ENCODE data around the gene ATP7B. TPM values are rescaled to one million over a fixed set of nuclear protein-coding genes. Genes with fewer than 3 reads are reported as not detected.

Gene ATP7B
- total RNA-seq, 1 donor from 2014 or later: 6.3 TPM

DNA sequence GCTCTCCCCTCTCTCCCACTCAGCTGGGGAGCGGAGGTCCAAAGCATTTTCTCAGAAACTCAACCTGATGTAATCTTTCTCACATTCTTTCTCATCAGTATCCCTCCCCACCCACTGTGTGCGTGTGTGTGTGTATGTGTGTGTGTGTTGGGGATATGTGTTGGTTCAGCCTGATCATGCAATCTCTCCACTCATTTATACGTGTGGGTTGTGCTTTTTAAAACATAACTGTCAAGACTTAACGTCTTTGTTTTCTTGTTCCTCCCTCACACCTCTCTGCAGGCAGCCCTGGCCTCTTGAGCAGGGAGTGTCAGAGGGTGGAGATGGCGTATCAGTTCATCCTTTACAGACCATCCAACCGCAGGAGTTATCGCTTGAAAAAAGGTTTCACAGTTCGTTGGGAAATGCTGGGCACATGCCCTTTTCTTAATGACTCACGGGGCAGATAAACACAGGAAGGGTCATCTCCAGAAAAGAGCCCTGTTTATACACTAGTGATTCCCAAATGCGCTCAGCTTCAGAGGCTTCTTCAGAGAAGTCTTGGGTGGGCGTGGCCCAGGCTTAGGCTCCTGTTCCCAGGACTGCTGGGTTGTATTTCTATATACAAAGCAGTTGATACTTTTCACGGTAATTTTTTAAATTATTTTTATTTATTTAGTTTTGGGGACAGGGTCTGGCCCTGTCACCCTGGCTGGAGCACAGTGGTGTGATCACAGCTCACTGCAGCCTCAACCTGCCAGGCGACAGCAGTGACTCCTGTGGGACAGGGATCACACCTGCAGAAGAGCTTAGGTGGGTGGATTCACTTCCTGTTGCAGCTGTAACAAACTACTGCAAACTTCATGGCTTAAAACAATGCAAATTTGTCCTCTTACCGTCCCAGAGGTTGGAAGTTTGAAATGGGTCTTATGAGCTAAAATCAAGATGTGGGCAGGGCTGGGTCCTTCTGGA is 89.2 kb downstream of the ATP7B start:
- DNase-seq: no peak
- TF ChIP-seq, protein P1, sequence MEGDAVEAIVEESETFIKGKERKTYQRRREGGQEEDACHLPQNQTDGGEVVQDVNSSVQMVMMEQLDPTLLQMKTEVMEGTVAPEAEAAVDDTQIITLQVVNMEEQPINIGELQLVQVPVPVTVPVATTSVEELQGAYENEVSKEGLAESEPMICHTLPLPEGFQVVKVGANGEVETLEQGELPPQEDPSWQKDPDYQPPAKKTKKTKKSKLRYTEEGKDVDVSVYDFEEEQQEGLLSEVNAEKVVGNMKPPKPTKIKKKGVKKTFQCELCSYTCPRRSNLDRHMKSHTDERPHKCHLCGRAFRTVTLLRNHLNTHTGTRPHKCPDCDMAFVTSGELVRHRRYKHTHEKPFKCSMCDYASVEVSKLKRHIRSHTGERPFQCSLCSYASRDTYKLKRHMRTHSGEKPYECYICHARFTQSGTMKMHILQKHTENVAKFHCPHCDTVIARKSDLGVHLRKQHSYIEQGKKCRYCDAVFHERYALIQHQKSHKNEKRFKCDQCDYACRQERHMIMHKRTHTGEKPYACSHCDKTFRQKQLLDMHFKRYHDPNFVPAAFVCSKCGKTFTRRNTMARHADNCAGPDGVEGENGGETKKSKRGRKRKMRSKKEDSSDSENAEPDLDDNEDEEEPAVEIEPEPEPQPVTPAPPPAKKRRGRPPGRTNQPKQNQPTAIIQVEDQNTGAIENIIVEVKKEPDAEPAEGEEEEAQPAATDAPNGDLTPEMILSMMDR (IDR thresholded peaks at IDR 0.05): no peak
- Histone ChIP-seq H3K9me3 (no peaks in the 10 kb centered on the region), H3K36me3 (no peaks in the 10 kb centered on the region), H3K27ac (no peak overlapping the region), H3K4me3 (no peak overlapping the region), H3K4me1 (no peaks in the 10 kb centered on the region), H3K27me3 (ENCODE audit: low read depth) (no peaks in the 10 kb centered on the region)
- ATAC-seq: no peak
- intact Hi-C loops (cut with DNase I): no loop called here

DNA sequence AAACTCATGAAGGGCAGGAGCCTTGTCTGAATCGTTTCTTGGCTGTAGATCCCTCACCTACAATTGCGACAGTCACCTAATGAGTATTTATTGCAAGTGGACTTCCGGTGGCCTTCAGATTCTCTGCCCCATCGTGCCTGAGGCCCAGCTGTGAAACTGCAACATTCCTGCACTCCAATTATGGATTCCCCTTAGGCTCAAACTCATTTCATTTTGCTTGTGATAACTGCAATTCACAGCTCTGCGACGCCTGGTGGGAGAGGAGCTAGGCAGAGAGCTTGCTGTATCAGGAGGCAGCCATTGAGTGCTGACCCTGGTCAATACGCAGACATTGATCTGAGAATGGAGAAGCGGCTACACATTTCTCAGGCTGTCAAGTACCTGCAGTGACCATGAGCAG is 90.5 kb downstream of the ATP7B start:
- Histone ChIP-seq H3K36me3 (no peaks in the 10 kb centered on the region), H3K9me3 (no peaks in the 10 kb centered on the region), H3K4me1 (no peaks in the 10 kb centered on the region), H3K27me3 (ENCODE audit: low read depth) (no peaks in the 10 kb centered on the region), H3K4me3 (no peak overlapping the region), H3K27ac (no peak overlapping the region)
- DNase-seq: no peak
- intact Hi-C loops (cut with DNase I): no loop called here
- ATAC-seq: no peak
- TF ChIP-seq, protein P1 (IDR thresholded peaks at IDR 0.05): no peak

DNA sequence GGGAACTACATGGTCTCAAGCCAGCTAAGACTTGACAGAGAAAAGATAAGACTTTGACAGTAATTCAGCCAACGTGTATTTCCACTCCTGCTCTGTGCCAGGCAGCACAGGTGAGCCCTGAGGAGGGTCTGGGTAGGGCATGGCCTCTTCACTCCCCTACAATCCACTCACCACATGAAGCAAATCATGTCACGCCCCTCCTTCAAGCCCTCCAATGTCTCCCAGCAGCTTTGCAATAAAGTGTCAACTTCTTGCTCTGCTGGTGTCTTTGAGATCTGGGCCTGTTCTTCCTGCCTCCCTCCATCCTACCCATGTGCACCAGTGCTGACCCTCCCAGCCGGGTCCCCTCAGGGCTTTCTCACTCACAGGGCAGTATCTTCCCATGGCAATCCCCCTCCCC is 91.0 kb downstream of the ATP7B start:
- Histone ChIP-seq H3K9me3 (no peaks in the 10 kb centered on the region), H3K27me3 (ENCODE audit: low read depth) (no peaks in the 10 kb centered on the region), H3K27ac (no peak overlapping the region), H3K36me3 (no peaks in the 10 kb centered on the region), H3K4me1 (no peaks in the 10 kb centered on the region), H3K4me3 (no peak overlapping the region)
- TF ChIP-seq, protein P1 (IDR thresholded peaks at IDR 0.05): no peak
- intact Hi-C loops (cut with DNase I): no loop called here
- no peak for DNase-seq
- no peak for ATAC-seq

DNA sequence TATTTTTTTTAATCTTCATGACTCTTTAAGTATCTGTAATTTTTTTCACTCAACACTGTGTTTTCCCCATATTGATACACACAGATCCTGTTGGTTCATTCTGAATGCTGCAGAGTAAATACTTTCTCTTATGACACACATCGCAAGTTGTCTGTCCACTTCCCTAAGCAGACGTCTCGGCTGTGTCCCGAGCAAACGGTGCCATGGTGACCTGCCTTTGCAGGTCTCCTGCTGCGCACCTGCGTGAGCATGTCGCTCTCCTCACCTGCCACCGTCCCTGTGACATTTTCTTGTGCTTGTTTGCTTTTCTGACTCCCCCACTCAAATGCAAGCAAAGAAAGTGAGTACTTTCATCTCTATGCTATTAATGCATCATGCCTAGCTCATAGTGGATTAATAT is 91.7 kb downstream of the ATP7B start:
- Histone ChIP-seq H3K4me1 (no peaks in the 10 kb centered on the region), H3K4me3 (no peak overlapping the region), H3K9me3 (no peaks in the 10 kb centered on the region), H3K27me3 (ENCODE audit: low read depth) (no peaks in the 10 kb centered on the region), H3K36me3 (no peaks in the 10 kb centered on the region), H3K27ac (no peak overlapping the region)
- TF ChIP-seq, protein P1 (IDR thresholded peaks at IDR 0.05): no peak
- ATAC-seq: no peak
- intact Hi-C loops (cut with DNase I): no loop called here
- DNase-seq: no peak

DNA sequence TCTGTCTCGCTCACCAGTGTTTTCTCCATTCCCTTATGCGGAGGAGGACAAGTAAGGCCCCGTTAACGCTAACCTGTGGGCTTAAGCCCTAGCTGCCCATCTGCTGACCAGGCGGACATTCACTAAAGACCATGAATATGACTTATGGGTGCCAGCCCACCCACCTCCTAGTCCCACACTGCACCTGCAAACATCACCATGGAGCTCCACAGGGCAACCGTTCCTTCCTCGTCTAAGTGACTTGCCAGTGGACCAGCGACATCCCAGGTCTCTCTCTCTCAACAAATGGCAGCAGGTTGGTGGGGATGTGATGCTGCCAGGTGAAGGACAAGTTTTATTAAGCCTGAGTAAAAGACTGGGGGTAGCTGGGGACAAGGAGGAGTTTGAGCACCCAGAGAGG is 94.3 kb downstream of the ATP7B start:
- ATAC-seq (no peak), DNase-seq (no peak)
- Histone ChIP-seq H3K36me3 (no peaks in the 10 kb centered on the region), H3K9me3 (no peaks in the 10 kb centered on the region), H3K27me3 (ENCODE audit: low read depth) (no peaks in the 10 kb centered on the region), H3K4me3 (no peak overlapping the region), H3K4me1 (no peaks in the 10 kb centered on the region), H3K27ac (no peak overlapping the region)
- intact Hi-C loops (cut with DNase I): no loop called here
- TF ChIP-seq, protein P1 (IDR thresholded peaks at IDR 0.05): no peak
